HG03103 (cell line): ENCODE measurements around the gene TCF7L1.

ENCODE experiments used
- ATAC-seq: cut with Tn5 transposase; IDR thresholded peaks from one replicate; pipeline ENCODE4 v1.9.1; 2021; ENCODE audit warnings: low read depth; ENCODE audit not compliant: unreplicated experiment

The TCF7L1 gene

DNA sequence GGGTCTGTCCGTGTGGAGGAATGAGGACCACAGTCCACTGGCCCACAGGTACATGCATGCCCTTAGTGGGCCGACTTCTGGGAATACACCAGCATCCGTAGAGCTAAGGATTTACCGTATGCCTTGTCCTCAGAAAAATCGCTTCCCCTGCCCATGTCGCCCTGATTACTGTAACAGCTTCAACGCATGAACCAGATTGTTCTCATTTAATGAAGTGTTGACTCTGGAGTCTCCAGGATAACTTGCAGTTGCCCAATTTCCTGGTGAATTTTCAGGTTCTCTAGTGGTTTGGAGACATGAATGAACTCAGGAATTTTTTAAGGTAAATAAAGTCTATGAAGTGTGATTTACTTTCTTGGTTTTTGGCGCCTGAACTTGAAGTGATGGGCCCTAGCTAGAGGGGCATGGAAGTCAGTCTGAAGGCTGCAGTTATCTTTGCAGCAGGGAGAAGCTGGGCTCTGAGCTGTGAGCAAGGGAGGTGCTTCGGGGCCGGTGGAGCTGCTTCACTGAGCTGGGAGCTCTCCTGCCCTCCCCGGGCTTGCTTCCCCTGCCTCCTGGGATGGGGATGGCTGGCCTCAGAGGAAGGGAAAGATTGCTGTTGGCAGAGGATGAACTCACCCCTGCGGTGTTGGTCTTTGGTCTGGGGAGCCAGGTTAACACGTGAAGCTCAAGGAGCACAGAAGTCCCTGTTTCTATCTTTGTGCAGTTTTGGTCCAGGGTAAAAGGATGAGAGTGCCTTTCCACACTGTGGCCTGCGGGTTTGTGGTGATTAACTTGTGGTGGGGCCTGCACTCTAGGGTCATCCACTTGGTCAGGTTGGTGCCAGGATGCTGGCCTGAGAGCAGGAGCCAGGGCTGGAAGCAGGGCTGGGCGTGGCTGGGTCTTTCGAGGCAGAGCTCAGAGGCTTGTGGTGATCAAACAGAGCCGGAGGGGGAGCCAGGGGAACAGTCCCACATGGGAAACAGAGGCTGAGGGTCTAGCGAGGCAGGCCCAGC, 28.1 kb downstream of the TCF7L1 start:
- no peak for ATAC-seq

DNA sequence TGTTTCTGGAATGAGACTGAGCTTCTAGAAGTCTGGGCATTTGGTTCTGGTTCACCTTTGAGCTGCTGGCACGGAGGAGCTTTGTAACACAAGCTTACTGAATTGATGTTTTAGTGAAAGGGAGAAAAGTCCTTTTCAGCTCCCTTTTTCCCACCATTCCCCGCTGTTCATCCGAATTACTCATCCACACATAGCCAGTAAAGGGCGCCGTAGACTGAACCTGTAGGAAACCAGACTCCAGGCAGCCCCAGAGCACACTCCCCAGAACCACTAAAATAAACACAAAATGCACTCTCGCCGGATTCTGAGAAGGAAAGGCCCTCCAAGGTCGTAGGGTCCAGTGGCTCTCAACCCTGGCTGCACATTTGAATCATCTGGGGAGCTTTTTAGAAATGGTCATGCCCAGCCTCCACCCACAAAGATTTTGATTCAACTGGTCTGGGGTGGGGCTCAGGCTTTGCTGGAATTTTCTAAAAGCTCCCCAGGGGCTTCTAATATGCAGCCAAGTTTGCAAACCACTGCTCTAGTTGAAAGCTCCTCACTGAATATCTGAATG, 29.6 kb downstream of the TCF7L1 start:
- no peak for ATAC-seq

DNA sequence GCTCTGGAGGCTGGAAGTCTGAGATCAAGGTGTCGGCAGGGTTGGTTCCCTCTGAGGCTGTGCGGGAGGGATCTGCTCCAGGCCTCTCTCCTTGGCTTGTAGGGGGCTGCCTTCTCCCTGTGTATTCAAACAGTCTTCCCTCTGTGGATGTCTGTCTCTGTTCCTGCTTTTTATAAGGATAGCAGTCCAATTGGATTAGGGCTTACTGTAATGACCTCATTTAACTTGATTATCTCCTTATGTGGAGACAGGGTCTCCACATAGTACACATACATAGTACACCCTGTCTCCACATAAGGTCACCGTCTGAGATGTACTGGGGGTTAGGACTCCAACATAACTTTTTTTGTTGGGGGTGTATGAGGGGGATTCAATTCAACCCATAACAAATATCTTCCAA, 30.5 kb downstream of the TCF7L1 start:
- ATAC-seq, result no peak

DNA sequence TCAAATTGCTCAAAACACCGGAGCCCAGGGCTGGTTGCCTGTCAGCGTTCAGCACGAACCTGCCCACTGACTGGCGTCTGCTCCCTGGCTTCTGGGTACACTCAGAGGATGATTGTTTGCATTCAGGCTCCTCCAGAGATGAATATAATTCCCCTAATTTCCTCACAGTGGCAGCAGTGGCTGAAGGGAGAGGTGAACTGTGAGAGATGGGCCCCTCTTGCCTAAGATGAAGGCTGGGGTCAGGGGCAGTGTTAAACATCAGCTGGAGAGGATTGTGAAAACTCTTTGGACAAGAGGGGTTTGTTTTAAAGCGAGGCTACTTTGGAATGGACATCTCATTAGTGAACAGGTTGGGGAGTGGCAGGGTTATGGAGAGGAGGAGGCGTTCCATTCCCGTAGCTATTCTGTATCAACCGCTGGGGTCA, 31.0 kb downstream of the TCF7L1 start:
- ATAC-seq, result no peak

DNA sequence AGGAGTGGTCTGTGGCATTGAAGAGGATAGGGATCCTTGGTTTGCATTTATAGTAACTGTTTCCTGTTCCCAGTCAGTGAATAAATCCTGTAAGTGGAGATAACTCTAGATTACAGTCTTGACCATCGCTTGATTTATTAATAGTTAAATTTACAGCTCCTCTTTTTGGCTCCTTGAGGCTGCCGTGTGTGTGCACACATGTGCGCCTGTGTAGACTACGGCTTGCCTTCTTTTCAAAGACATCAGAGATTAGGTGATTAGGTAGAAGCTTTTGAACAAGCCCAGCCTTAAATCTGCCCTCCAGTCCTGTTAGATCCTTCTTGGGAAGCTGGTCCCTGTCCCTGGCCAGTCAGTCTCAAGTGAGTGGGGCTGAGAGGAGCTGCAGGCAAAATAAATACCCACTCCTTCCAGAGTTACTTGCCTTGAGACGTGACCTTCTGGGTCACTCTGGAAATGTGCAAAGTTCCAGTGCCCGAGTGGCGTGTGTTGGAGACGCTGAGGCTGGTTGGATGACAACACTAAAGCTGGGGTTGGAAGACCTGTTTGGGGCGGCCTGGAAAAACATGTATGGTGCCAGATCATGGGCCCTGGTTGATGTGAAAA, 32.0 kb downstream of the TCF7L1 start:
- no peak for ATAC-seq

DNA sequence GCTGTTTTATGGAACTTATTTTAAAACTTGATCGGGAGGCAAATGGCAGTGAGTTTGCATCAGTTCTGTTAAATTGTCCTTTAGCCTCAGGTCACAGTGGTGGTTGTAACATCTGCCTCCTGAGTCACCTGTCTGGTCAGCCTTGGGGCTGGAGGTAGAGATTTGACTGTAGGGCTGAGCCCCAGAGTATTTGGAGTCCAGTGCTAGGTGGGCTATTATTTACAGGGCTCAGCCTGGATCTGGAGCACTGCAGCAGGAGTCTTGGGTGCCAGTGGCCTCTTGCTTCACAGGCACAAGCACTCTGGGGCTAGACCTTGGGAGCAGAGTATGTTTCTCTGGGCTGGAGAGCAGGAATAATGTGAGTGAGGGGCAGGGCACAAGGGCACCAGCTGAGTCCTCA, 32.8 kb downstream of the TCF7L1 start:
- ATAC-seq, result no peak

DNA sequence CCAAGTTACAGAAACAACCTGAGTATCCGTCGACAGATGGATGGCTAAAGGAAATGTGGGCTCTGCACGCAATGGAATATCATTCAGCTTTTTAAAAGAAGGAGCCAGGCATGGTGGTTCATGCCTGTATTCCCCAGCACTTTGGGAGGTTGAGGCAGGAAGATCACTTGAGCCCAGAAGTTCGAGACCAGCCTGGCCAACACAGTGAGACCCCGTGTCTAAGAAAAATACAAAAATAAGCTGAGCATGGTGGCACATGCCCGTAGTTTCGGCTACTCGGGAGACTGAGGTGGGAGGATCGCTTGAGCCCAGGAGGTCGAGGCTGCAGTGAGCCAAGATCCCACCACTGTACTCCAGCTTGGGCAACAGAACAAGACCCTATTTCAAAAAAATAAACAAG, 34.3 kb downstream of the TCF7L1 start:
- no peak for ATAC-seq

DNA sequence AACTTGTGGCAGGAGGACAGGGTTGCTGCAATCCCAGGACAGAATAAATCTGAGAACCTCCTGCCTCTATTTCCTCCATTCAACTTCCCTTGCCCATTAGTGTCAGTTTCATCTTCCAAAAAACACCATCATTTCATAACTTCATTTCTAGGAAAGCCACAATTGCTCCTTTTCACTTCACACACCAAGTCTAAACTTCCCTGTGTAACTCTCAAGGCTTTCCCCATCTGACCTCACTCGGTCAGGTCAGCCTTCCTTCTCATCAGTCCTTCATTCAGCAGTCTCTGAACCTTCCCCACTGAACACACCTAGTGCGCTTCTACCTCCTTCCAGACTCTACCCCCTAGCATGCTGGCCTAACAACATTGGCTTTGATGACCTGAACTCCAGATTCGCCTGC, 35.8 kb downstream of the TCF7L1 start:
- ATAC-seq, result no peak

DNA sequence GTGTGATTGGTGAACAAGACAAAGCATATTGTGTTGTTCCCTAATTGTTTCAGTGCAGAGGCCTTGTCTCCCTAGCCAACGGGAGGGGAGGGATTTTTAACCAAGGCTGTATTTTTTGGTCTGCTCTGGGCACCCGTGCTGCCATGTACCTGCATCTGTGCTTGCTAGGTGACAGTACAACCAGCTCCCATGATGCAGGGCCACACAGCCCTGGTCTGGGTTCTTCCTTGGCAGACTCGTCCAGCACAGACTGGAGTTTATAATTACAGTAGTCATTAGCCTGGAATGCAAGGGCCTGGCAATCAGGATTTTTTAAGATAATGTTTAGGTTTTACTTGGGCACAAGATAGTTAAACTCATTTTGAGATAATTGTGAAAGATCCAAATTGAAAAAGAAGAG, 36.4 kb downstream of the TCF7L1 start:
- no peak for ATAC-seq

DNA sequence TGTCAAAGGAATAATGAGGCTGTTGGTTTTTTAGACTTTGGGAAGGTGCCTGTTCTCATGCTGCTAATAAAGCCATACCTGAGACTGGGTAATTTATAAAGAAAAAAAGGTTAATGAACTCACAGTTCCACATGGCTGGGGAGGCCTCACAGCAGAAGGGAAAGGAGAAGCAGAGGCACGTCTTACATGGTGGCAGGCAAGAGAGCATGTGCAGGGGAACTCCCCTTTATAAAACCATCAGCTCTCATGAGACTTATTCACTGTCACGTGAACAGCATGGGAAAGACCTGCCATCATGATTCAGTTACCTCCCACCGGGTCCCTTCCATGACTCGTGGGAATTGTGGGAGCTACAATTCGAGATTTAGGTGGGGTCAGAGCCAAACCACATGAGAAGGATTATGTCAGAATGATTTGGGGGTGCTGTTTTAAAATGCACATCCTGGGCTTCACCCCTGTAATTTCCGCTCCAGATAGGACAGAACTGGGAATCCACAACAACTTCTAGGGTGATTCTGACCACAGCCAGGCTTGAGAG, 37.8 kb downstream of the TCF7L1 start:
- ATAC-seq, result no peak

DNA sequence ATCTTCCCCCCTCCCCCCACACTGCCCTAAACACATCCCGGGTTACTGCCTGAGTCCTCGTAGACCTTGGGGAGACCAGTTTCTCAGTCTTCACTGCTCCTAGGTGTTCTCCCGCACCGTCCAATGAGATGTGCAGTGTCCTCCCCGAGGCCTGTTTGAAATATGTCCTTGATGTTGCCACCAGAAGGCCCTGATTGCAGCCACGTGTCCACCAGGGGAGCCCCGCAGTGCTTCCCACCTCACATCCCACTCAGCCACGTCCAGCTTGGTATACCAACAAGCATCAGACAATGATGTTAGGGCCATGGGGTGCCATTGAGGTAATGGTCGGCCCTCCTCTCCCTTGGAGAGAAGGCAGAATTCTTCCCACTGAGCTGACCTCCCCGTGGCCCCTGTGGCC, 38.7 kb downstream of the TCF7L1 start:
- ATAC-seq, result no peak

DNA sequence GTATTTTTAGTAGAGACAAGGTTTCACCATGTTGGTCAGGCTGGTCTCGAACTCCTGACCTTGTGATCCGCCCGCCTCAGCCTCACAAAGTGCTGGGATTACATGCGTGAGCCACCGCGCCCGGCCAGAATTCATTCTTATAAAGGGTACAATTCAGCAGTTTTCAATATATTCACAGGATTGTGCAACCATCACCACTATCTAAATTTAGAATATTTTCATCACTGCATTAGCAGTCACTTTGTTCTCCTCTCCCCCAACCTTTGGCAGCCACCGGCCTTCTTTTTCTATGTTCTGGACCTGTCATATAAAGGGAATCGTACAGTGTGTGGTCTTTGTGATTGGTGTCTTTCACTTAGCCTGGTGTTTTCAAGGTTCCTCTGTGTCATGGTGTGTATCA, 40.7 kb downstream of the TCF7L1 start:
- no peak for ATAC-seq

DNA sequence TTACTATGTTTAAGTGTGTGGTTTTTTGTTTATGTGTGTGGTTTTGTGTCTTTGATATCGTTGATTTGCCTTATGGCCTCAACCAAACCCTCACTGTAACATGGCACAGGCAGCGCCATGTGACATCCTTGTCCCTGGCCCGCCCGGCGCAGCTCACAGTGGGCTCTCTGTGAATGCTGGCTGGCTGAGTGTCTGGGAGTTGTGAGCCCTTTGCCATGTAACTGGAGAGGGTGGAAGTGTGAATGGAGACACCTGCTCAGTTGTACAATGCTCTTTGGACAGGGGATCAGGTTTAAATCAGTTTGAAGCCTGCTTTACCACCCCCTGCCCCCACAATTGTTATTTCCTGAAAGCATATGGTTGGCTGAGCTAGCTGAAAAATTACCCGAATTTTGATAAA, 41.8 kb downstream of the TCF7L1 start:
- ATAC-seq, result no peak

DNA sequence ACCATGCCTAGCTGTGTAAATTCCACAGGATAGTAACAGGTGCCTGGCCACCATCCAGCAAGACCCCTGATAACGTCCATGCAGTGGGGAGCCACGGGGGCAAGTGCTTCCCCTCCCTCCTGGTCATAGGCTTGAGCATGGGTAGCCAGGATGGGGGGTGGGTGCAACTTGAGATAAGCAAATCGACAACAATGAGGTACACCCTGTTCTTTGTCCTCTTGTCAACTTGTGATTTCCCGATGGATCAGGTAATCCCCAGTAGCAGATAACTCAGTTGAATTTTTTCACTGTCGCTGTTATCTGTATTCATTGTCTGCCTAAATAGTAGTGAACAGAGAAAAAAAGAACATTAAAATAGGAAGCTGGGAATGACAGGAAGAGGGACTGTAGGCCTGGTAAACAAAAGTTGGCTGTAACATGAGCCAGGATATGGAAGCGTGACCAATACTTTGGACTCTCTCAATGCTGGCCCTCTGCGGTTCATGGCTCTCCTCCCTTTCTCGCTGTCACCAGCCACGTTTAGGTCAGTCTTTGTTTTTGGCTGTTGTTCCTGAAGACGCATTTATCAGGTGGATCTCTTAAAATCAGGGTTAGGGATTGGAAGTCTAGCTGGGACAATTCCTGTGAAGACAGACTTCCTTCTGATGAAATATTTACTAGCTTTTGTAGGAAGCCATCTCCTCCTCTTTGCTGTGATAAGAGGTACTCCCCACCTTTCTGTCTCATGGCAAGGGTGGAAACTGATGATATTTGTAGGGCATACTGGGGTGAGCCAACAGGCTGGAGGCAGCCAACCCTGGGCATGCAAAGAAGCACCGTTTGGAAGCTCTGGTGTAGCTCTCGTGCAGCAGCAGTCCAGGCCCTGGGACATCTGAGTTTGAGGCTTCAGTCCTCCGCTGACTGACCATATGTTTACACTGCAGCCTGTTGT, 42.4 kb downstream of the TCF7L1 start:
- ATAC-seq, result no peak

DNA sequence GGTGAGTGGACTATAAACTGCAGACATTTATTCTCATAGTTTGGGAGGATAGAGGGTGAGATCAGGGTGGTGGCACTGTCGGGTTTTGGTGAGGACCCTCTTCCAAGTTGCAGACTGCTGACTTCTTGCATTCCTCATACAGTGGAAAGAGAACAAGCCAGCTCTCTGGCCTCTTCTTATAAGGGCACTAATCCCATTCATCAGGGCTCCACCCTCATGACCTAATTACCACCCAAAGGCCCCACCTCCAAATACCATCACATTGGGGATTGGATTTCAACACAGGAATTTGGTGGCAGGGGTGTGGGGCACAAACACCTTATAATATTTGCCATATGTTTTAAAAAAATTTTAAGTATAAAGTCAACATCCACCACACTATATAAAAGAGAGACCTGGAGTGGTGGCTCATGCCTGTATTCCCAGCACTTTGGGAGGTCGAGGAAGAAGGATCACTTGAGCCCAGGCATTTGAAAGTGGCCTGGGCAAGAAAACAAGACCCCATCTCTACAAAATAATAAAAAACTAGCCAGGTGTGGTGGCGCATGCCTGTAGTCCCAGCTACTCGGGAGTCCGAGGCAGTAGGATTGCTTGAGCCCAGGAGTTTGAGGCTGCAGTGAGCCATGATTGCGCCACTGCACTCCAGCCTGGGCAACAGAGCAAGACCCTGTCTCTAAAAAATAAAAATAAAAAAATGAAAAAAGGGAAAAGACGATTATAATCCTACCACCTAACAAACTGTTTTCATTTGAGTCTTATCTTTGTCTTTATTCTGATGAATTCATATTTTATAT, 44.0 kb downstream of the TCF7L1 start:
- ATAC-seq, result no peak

DNA sequence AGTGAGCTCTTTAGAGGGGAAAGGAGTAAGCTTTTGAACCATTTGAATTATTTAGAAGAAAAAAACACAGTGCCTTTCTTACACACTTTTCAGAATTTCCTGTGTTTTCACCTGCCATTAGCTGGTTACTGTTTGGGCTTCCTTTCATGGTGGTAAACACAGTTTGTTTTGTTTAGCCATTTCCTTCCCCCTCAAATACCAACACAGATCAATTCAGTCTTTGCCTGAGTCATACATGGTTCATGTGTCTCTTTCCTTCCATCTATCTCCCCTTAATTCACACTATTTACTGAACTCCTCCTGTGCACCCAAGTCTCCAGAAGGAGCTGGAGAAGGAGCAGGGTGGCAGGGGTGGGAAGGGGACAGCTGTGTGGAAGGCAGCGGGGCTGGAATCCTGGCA, 45.0 kb downstream of the TCF7L1 start:
- no peak for ATAC-seq

DNA sequence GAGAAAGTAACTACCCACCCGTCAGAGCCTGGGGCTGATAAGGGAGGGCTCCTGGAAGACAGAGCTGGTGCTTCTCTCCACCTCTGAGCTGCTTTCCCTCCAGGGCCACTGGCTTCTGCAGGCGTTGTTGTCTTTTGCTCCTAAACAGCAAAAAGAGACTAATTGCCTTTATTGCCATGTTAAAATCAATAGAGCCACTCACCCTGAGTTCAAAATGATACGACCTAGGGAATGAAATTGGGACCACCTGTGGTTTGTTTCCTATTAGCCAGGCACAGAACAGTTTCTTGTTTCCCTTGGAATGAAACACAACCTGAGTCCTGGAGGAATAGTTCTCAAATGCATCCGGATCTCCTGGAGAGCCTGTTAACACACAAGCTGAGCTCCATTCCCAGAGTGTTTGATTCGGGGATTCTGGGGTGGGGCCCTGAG, 45.8 kb downstream of the TCF7L1 start:
- no peak for ATAC-seq

DNA sequence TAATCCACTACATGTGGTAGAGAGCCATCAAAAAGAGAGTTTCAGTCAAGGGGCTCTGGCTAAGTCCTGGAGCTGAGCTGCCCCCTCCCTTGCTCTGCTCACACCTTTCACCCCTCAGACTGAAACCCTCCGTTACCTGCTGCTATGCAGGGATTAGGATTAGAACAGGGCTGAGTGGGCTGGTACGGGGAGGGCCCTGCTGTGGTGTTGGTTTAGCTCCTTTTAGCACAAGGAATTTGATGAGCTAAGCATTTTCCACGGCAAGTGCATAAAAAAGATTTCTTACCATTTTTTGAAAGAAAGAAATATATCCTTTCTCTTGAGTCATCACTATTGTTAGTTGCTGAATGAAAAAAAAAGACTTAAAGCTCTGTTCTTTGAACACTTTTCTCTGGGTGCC, 46.3 kb downstream of the TCF7L1 start:
- no peak for ATAC-seq

DNA sequence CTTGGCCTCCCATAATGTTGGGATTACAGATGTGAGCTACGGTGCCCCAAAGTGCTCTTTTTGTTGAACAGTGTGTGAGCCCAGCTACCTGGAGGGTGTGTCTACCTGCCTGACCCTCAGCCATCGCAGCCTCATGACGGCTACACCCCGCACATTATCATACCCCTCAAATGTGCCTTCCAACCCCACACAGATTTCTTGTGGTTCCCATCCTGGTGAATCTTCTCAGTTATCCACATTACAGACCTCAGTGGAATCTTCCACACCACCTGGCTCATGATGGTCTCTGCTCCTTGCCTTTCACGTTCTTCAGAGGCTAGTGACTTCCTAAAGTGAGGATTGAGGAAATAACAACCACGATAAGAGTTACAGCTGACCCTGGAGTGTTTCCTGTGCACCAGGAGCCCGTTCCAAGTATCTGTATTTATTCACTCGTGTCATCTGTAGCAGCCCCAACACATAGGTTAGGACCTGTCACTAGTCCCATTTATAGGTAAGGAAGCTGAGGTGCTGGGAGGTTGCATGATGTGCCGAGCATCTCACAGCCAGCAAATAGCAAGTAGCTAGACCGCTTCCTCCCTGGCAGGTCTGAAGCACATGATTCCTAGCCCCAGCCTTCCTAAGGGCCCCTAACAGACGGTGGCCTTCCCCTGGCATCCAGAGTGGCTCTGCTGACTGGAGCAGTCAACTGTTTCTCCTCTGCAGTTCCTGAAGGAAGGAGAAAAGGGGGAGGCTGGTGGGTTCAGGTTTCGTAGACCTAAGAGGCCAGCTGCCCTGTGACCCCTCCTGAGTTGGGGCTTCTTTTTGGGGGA, 47.3 kb downstream of the TCF7L1 start:
- no peak for ATAC-seq
